Measurements from ENCODE around the gene CXCL12. TPM values are rescaled to one million over a fixed set of nuclear protein-coding genes. Genes with fewer than 3 reads are reported as not detected.

CXCL12 gene
- total RNA-seq (not detected), polyA plus RNA-seq (not detected)

DNA sequence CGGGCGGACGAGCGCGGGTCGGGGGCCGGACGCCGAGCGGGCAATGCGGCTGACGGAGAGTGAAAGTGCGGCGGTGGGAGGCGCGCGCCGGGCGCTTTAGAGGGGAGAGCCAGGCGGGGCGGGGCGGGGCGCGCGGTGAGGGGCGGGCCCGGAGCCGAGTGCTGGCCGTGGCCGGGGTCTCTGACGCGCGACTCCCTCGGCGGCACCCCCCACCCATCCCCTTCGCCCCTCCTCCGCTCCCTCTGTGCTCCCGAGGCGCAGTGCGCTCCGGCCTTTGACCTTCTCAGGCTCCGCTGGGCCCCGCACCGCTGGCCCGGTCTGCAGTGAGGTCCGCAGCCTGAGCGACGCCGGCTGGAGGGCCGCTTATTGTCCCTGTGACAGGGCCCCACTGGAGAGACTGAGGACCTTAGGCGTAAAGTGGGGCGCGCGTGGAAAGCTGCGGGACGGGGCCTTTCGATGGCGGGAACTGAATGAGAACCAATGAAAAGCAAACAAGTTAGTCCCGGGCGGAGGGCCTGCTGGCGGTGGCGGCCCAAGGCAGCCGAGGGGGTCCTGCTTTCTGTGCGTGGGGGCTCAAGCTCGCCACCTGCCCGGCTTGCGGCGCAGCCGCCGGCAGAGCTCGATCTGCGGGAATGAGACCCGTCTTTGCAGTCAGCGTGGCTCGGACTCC, at the start of gene CXCL12:
TSS of gene CXCL12 (minus strand) at position 72 of the 670 bp plus-strand sequence. CDS start 92 bp downstream, outside the sequence.
- Mint-ChIP-seq H3K4me3 (no peak within 1 kb of the TSS), H3K27me3 (peaks cover 49% of the 10 kb centered on the region), H3K9me3 (peaks cover 0 to 2% (median 0%) of the 10 kb centered on the region in 7 donors), H3K4me1 (peaks cover 0 to 5% (median 0%) of the 10 kb centered on the region in 4 donors), H3K36me3 (no peaks in the 10 kb centered on the region), H3K27ac (no peak within 1 kb of the TSS)
- DNase-seq (no peak), ATAC-seq (ENCODE audit: low read depth in 2 of 2) (no peak)
- peaks cover 3% of the 10 kb centered on the region for H3K4me1 ChIP-seq (ENCODE audit: control insufficient read depth, insufficient read depth, low read length, poor library complexity, severe bottlenecking)
- H3K9me3 ChIP-seq (ENCODE audit: control insufficient read depth in 2 of 2, low read length in 2 of 2) = no peaks in the 10 kb centered on the region
- H3K27ac ChIP-seq (ENCODE audit: insufficient read depth, low read length, poor library complexity, severe bottlenecking) = no peak within 1 kb of the TSS
- H3K27me3 ChIP-seq (ENCODE audit: control insufficient read depth, insufficient read depth, low read length) = no peaks in the 10 kb centered on the region
- H3K4me3 ChIP-seq (ENCODE audit: low read depth, low read length) = no peak within 1 kb of the TSS
- no peaks in the 10 kb centered on the region for H3K36me3 ChIP-seq (ENCODE audit: control insufficient read depth, insufficient read depth, low read length)

DNA sequence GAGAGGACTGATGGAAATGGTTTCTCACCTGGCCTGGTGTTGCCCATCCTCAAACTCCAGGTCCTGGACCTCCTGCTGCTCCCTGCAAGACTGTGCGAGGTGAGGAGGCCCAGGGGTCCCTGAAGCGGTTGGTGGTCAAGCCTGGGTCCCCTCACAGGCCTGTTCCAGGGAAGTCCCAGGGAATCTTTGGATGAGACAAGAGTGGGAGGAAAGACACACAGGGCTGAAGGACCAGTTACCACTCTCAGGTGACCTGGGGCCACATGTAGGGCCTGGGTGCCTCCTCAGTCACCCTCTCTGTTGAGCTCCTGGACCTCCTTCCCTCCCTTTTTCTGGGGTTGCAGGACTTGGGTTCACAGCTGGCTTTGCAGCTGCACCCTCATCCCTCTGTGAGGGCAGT, 42.6 kb upstream of the CXCL12 start:
- Histone ChIP-seq H3K27me3 (ENCODE audit: control insufficient read depth, insufficient read depth, low read length) (no peaks in the 10 kb centered on the region), H3K36me3 (ENCODE audit: control insufficient read depth, insufficient read depth, low read length) (no peaks in the 10 kb centered on the region), H3K4me1 (ENCODE audit: control insufficient read depth, insufficient read depth, low read length, poor library complexity, severe bottlenecking) (no peaks in the 10 kb centered on the region), H3K9me3 (ENCODE audit: control insufficient read depth in 2 of 2, low read length in 2 of 2) (no peaks in the 10 kb centered on the region), H3K4me3 (ENCODE audit: low read depth, low read length) (no peak overlapping the region), H3K27ac (ENCODE audit: insufficient read depth, low read length, poor library complexity, severe bottlenecking) (no peak overlapping the region)
- Mint-ChIP-seq H3K4me3 (no peak overlapping the region), H3K9me3 (peaks cover 0 to 12% (median 7%) of the 10 kb centered on the region in 7 donors), H3K27ac (no peak overlapping the region), H3K36me3 (no peaks in the 10 kb centered on the region), H3K27me3 (no peaks in the 10 kb centered on the region), H3K4me1 (no peaks in the 10 kb centered on the region)
- DNase-seq (no peak), ATAC-seq (ENCODE audit: low read depth in 2 of 2) (no peak)

DNA sequence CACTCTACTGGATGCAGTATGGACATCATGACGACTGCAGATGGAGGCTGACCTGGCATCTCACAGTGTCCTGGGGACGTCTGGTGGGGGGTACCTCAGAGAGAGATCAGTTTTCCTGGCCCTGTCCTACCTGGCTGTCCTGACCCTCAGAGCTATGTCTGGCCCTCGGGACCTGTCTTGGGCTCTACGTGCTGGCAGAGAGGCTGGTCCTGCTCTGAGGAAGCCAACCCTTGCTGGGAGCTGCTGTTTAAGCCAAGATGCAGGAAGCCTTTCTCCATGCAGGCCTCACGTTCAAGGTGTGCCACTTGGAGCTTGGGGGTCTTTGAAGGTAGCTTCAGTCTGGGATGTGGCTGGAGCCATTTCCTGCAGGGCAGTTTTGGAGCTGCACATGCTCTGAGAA, 42.1 kb upstream of the CXCL12 start:
- DNase-seq (no peak), ATAC-seq (ENCODE audit: low read depth in 2 of 2) (no peak)
- Mint-ChIP-seq H3K9me3 (peaks cover 0 to 12% (median 6%) of the 10 kb centered on the region in 7 donors), H3K27me3 (no peaks in the 10 kb centered on the region), H3K27ac (no peak overlapping the region), H3K4me3 (no peak overlapping the region), H3K4me1 (no peaks in the 10 kb centered on the region), H3K36me3 (no peaks in the 10 kb centered on the region)
- Histone ChIP-seq H3K27me3 (ENCODE audit: control insufficient read depth, insufficient read depth, low read length) (no peaks in the 10 kb centered on the region), H3K9me3 (ENCODE audit: control insufficient read depth in 2 of 2, low read length in 2 of 2) (no peaks in the 10 kb centered on the region), H3K4me1 (ENCODE audit: control insufficient read depth, insufficient read depth, low read length, poor library complexity, severe bottlenecking) (no peaks in the 10 kb centered on the region), H3K27ac (ENCODE audit: insufficient read depth, low read length, poor library complexity, severe bottlenecking) (no peak overlapping the region), H3K36me3 (ENCODE audit: control insufficient read depth, insufficient read depth, low read length) (no peaks in the 10 kb centered on the region), H3K4me3 (ENCODE audit: low read depth, low read length) (no peak overlapping the region)

DNA sequence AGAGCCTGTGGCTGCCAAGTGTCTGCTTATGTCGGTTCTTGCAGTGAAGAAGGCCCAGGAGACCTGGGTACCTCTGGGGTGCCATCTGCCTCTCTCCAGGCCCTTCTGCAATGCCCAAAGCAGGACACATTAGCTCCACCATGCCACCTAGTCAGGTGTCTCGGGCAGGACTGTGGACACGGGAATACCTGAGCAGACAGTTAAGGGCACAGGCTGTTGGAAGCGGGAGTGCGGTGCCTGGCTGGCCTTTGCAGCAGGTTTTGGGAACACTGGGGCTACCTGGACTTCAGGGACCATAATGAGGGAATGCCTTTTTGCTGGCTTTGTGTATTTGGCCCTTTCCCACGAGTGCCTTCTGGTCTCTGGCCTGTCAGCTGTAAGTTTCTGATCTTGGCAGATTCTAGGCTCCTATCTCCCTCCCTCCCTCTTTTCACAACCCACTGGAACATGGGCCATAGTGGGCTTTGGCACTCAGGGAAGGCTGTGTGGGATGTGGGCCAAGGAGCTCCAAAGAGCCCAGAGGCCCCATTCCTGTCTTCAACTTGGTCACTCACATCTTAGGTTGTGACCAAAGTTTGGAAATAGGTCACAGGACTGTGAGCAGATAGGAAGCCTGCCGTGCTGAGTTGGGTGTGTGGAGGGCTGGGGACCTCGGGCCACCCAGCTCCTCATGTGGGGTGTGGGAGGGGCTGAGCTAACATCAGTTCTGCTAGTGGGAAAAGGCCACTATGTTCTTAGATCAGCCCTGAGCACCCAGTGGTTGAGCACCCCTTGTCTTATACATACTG, 41.5 kb upstream of the CXCL12 start:
- ATAC-seq (ENCODE audit: low read depth in 2 of 2) = no peak
- H3K27ac Mint-ChIP-seq = no peak overlapping the region

DNA sequence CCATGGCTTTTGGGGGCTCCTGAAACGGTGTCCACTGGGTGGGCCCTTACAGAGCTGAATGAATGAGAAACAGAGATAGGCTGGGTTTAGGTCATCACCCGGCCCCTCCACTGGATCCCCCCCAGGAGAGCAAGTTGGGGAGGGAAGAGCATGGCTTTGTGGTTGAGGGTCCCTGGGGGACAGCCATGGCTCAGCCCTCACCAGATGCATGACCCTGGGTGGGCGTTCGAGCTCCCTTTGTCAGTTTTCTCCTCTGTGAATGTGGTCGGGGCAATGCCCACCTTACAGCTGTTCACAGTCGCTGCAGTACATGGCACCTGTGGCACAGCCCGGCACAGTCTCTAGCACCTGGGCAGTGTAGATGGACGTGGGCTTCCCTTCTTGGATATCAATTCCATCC, 40.6 kb upstream of the CXCL12 start:
- no peaks in the 10 kb centered on the region for H3K36me3 Mint-ChIP-seq
- H3K27me3 Mint-ChIP-seq = no peaks in the 10 kb centered on the region
- peaks cover 0 to 7% (median 2%) of the 10 kb centered on the region in 7 donors for H3K9me3 Mint-ChIP-seq
- DNase-seq (no peak), ATAC-seq (ENCODE audit: low read depth in 2 of 2) (no peak)
- no peak overlapping the region for H3K4me3 ChIP-seq (ENCODE audit: low read depth, low read length)
- H3K4me1 Mint-ChIP-seq = no peaks in the 10 kb centered on the region
- H3K9me3 ChIP-seq (ENCODE audit: control insufficient read depth in 2 of 2, low read length in 2 of 2) = no peaks in the 10 kb centered on the region
- H3K27ac ChIP-seq (ENCODE audit: insufficient read depth, low read length, poor library complexity, severe bottlenecking) = no peak overlapping the region
- H3K27ac Mint-ChIP-seq = no peak overlapping the region
- H3K27me3 ChIP-seq (ENCODE audit: control insufficient read depth, insufficient read depth, low read length) = no peaks in the 10 kb centered on the region
- no peaks in the 10 kb centered on the region for H3K36me3 ChIP-seq (ENCODE audit: control insufficient read depth, insufficient read depth, low read length)
- no peaks in the 10 kb centered on the region for H3K4me1 ChIP-seq (ENCODE audit: control insufficient read depth, insufficient read depth, low read length, poor library complexity, severe bottlenecking)
- no peak overlapping the region for H3K4me3 Mint-ChIP-seq

More for the DNA sequence above, 41.5 kb upstream of the CXCL12 start:
- Mint-ChIP-seq H3K4me1 (no peaks in the 10 kb centered on the region), H3K27me3 (no peaks in the 10 kb centered on the region), H3K4me3 (no peak overlapping the region), H3K9me3 (peaks cover 0 to 12% (median 5%) of the 10 kb centered on the region in 7 donors), H3K36me3 (no peaks in the 10 kb centered on the region)
- no peaks in the 10 kb centered on the region for H3K36me3 ChIP-seq (ENCODE audit: control insufficient read depth, insufficient read depth, low read length)
- DNase-seq = no peak
- H3K4me3 ChIP-seq (ENCODE audit: low read depth, low read length) = no peak overlapping the region
- H3K4me1 ChIP-seq (ENCODE audit: control insufficient read depth, insufficient read depth, low read length, poor library complexity, severe bottlenecking) = no peaks in the 10 kb centered on the region
- no peaks in the 10 kb centered on the region for H3K9me3 ChIP-seq (ENCODE audit: control insufficient read depth in 2 of 2, low read length in 2 of 2)
- no peaks in the 10 kb centered on the region for H3K27me3 ChIP-seq (ENCODE audit: control insufficient read depth, insufficient read depth, low read length)
- no peak overlapping the region for H3K27ac ChIP-seq (ENCODE audit: insufficient read depth, low read length, poor library complexity, severe bottlenecking)

DNA sequence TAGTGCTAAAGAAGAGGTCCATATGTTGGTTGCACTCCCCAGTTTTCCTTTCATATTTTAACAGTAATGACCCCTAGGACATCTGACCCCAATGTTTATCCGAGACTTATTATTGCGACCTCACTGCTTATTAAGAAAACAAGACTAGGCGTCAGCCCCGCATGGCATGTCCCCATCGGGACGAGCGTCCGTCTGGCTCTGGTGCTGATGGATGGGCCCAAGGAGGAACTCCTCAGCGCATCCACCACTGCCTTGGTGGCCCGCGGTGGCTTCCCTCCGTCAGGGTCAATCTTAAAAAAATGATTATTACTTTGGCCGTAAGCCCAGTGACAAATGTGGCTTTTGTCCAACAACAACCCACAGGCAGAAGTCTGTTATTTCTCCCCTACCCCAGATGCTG, 40.1 kb upstream of the CXCL12 start:
- H3K4me1 ChIP-seq (ENCODE audit: control insufficient read depth, insufficient read depth, low read length, poor library complexity, severe bottlenecking) = no peaks in the 10 kb centered on the region
- Mint-ChIP-seq H3K27ac (no peak overlapping the region), H3K27me3 (no peaks in the 10 kb centered on the region), H3K4me3 (peak overlapping the region in 1 of 4 donors; percentile 38), H3K36me3 (no peaks in the 10 kb centered on the region), H3K4me1 (no peaks in the 10 kb centered on the region), H3K9me3 (peaks cover 0 to 7% (median under 1%) of the 10 kb centered on the region in 7 donors)
- no peaks in the 10 kb centered on the region for H3K27me3 ChIP-seq (ENCODE audit: control insufficient read depth, insufficient read depth, low read length)
- H3K9me3 ChIP-seq (ENCODE audit: control insufficient read depth in 2 of 2, low read length in 2 of 2) = no peaks in the 10 kb centered on the region
- no peaks in the 10 kb centered on the region for H3K36me3 ChIP-seq (ENCODE audit: control insufficient read depth, insufficient read depth, low read length)
- H3K4me3 ChIP-seq (ENCODE audit: low read depth, low read length) = no peak overlapping the region
- no peak overlapping the region for H3K27ac ChIP-seq (ENCODE audit: insufficient read depth, low read length, poor library complexity, severe bottlenecking)
- no peak for ATAC-seq (ENCODE audit: low read depth in 2 of 2)
- no peak for DNase-seq

DNA sequence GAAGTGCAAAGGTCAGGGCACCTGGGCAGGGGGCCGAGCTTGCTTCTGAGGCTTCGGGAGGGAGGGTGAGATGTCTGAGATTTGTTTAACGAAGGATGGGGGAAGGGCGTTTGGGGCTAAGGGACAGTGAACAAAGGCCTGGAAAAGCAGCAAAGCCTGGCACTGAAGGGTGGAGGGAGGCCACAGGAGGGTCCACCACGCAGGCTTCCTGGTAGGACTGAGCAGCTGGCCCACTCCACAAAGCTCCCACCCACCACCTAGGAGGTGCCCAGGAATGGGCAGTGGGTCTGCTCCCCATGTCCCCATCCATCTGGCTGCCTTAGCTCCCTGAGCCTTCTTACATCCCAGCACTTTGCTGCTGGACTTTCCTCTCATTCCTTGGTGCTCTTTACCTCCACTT, 39.4 kb upstream of the CXCL12 start:
- H3K9me3 Mint-ChIP-seq = peaks cover 0 to 7% (median 0%) of the 10 kb centered on the region in 7 donors
- H3K27ac ChIP-seq (ENCODE audit: insufficient read depth, low read length, poor library complexity, severe bottlenecking) = no peak overlapping the region
- no peak overlapping the region for H3K4me3 ChIP-seq (ENCODE audit: low read depth, low read length)

More for the DNA sequence above, 39.4 kb upstream of the CXCL12 start:
- no peak for DNase-seq
- Mint-ChIP-seq H3K4me1 (no peaks in the 10 kb centered on the region), H3K4me3 (no peak overlapping the region), H3K27me3 (no peaks in the 10 kb centered on the region), H3K27ac (no peak overlapping the region), H3K36me3 (no peaks in the 10 kb centered on the region)
- Histone ChIP-seq H3K9me3 (ENCODE audit: control insufficient read depth in 2 of 2, low read length in 2 of 2) (no peaks in the 10 kb centered on the region), H3K36me3 (ENCODE audit: control insufficient read depth, insufficient read depth, low read length) (no peaks in the 10 kb centered on the region), H3K4me1 (ENCODE audit: control insufficient read depth, insufficient read depth, low read length, poor library complexity, severe bottlenecking) (no peaks in the 10 kb centered on the region), H3K27me3 (ENCODE audit: control insufficient read depth, insufficient read depth, low read length) (no peaks in the 10 kb centered on the region)
- ATAC-seq (ENCODE audit: low read depth in 2 of 2) = no peak

Data from CD4-positive, CD25-positive, alpha-beta regulatory T cell (primary cell).